GM19023 (cell line): ENCODE data around the gene PHF3.
A peak's percentile ranks its signal among the peaks of the same experiment; 100 is the strongest.

Source experiments
- ATAC-seq: cut with Tn5 transposase; IDR thresholded peaks from one replicate; pipeline ENCODE4 v1.9.1; 2021; ENCODE audit warnings: mild to moderate bottlenecking, moderate library complexity; ENCODE audit not compliant: unreplicated experiment

The PHF3 gene

DNA sequence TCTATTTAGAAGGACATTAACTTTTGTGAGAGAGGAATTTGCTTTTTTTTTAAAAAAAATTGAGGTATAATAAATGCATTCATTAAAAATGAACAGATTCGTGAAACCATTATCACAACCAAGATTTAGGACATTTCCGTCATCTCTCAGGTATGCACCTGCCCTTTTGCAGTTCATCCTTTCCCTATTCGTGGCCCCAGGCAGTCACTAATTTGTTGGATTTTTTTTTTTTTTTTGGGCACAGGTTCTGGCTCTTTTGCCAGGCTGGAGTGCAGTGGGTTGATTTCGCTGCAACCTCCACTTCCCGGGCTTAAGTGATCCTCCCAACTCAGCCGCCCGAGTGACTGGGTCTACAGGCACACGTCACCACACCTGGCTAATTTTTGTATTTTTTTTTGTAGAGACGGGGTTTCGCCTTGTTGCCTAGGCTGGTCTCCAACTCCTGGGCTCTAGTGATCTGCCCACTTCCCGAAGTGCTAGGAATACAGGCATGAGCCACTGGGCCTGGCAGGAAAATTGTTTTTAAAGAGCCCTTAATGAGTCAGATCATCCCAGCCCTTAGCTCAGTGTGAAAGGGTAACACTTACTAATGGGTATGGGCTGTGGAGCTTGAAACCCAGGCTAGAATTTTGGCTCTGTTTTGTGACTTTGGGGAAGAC is 9.2 kb downstream of the PHF3 start:
- ATAC-seq: no peak

GRCh38 chr6:63649269-63649668 is 13.7 kb downstream of the PHF3 start:
- no peak for ATAC-seq

DNA sequence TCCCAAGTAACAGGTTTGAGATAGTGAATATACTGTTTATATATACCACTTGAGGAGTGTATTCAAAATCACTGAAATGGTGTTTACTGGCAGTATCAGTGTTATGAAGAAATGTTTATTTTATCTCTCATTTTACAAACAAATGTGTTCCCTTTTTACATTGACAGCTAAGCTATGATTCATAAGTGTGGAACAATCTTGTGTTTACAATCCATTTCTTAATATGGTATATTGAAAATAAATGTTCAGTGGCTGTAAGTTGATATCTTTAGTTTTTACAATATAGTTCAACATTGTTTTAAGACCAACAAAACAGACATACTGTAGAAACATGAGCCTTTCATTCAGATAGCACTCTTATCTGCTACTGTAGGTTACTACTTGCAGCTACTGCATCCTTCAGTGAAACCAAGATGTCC is 14.3 kb downstream of the PHF3 start:
- ATAC-seq: no peak

GRCh38 chr6:63652980-63653379 is 17.4 kb downstream of the PHF3 start:
- no peak for ATAC-seq

GRCh38 chr6:63660757-63661156 is 25.2 kb downstream of the PHF3 start:
- no peak for ATAC-seq

GRCh38 chr6:63661769-63662168 is 26.2 kb downstream of the PHF3 start:
- no peak for ATAC-seq

DNA sequence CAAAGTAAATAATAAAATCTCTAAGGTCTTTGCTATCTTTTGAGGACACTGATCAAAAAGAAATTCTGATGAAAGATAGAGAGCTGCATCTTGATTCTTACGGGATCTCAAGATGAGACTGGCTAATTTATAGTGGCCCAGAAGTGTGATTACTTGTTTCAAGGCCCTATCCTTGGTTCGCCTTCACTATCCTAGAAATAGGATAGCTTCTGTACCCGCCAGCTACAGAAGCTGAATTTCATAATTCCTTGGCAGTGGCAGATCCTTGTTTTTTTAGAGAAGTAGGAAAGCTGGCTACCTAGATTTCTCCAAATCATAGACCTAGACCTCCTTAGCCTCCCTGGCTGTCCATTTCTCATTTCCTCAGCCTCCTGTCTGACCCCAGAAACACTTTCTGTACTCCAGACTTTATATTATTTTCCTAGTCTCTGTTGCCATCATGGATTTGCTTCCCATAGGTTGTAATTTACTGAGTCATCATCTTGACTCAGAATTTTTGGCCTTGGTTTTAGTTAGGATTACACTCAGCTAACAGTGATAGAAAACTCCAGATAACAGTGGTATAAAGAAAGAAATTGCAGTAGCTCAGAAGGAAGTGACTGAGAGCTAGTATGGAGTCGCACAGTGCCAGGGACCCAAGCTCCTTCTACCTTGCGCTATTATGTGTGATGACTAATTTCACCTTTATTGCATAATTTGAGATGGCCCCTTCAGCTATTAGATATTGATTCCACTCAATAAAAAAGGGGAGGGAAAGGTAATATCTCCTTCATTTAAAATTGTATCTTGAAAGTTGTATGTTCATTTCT is 27.7 kb downstream of the PHF3 start:
- ATAC-seq: no peak

GRCh38 chr6:63663956-63664281 is 28.3 kb downstream of the PHF3 start:
- ATAC-seq: no peak

DNA sequence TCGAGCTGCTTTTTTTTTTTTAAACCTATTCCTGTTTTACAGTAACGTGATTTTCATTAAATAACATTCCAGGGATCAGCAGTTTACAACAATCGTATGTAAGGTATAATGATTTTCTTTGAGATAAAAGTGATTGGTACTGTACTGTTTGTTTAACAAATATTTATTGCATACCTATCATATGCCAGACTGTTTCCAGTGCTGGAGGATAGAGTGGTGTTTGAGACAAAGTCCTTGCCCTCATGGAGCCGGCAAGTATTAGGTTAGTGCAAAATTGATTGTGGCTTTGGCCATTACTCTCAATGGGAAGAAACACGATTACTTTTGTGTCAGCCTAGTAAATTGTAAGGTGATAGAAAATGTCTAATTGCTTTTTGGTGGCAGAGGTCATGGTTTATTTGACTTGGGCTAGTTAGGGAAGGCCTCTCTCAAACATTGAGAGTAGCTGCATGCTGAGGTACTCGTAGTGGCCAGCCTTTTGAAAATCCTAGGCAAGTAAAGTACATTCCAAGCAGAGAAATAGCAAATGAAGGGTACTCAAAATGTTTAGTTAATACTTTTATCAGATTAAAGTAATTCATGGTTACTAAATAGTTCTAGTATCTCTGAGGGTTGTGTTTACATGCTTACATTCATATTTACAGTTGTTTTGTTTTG is 35.6 kb downstream of the PHF3 start:
- no peak for ATAC-seq

DNA sequence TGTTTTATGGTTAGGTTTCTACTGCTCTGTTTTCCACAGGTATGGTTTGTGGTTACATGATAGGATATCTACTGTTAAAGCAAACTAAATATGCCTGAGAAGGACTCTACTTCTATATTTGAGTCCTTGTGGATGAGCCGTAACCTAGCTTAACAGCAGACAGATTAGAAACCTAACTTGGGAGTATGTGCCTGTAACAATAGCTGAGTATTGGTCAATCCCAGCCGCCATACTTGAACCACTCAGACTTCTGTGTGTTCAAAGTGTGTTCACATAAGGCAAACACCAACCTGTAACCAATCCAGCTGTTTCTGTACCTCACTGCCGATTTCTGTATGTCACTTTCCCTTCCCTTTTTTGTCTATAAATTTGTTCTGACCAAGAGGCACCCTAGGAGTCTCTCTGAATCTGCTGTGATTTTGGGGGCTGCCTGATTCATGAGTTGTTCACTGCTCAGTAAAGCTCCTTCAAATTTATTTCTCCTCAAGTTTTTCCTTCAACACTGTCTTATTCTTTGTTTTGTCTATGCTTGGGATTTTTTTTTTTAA is 37.1 kb downstream of the PHF3 start:
- no peak for ATAC-seq

DNA sequence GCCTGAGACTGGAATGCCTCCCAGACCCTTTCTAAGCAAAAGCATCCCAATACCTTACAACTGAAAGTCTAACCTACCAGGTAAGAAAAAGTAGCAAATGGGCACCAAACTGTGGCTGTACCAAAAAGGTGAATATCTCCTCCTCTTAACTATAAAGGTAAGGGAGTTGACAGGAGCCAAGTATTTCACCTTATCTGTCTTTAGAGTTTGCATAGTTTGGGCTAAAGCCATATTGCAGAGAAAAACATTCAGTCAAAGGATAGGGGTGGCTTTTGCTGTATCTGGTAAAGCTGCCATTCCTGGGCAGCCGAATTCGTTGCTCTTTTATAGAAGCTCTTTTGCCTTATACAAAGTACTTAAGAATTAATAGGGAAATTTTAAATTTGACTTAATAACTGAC is 38.1 kb downstream of the PHF3 start:
- ATAC-seq: no peak

GRCh38 chr6:63674635-63675034 is 39.0 kb downstream of the PHF3 start:
- no peak for ATAC-seq

GRCh38 chr6:63675138-63675537 is 39.5 kb downstream of the PHF3 start:
- ATAC-seq: no peak

GRCh38 chr6:63676412-63677114 is 41.0 kb downstream of the PHF3 start:
- ATAC-seq: no peak

- ATAC-seq: no peak
These were observed 41.7 kb downstream of the PHF3 start for GRCh38 chr6:63677282-63677681.

GRCh38 chr6:63683071-63683603 is 47.5 kb downstream of the PHF3 start:
- ATAC-seq: no peak

GRCh38 chr6:63685446-63686379 is 50.1 kb downstream of the PHF3 start:
- ATAC-seq: peak; percentile 78

DNA sequence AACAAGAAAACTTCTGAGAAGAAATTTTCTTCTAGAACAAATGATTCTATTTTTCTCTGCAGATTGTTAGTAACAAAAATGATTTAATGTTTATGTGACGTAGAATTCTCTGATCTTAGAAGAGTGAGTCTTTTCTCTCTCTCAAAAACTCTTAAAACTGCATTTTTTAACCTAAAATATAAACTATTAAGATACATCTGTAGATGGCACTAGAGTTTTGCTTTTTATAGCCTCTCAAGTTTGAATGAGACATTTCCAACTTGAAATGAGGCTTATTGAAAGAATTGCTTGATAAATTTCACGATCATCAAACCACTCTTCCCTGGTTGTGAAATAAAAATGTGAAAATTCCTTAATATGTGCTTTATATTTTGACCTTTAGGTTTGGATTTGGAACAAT is 53.8 kb downstream of the PHF3 start:
- no peak for ATAC-seq

DNA sequence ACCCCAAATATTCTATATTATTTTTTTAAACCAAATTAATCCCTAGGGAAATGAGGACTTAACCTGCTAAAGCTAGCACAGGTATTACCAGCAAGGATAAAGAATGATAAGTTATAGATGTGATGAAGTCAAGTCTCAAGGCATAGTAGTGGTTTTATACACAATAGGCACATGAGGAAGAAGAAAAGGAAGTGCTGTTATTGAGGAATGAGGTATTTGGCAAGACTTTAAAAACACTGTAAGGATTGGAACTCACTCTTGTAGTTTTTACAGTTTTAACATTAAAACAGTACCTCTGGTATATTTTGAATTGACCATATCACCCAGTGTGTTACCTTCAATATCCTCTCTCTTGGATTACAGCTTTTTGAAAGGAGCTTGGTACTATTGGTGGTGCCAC is 54.6 kb downstream of the PHF3 start:
- no peak for ATAC-seq

GRCh38 chr6:63705707-63706106 is 70.1 kb downstream of the PHF3 start:
- ATAC-seq: no peak
